Stimulated activated CD4-positive, alpha-beta T cell treated with anti-CD3 and anti-CD28 coated beads, Interleukin-1b, Interleukin-23, amount 100 ng/mL, for 4 hours (primary cell): Measurements from ENCODE around the gene COPRS.
A peak's percentile ranks its signal among the peaks of the same experiment; 100 is the strongest.
"Not testable (repeated sequence)": the region's sequence is repeated elsewhere in the genome, so short reads cannot be mapped to it uniquely, and the experiment has no call there.

ENCODE experiments used
- DNase-seq, 2 donors: peaks; one replicate each; pipeline ENCODE4 v3.0.0-alpha.2; 2020; ENCODE audit warnings: low read depth in 2 of 2

Gene COPRS

GRCh38 chr17:31845291-31845690 lies 13.8 kb downstream of the COPRS start:
- no peak for DNase-seq

DNA sequence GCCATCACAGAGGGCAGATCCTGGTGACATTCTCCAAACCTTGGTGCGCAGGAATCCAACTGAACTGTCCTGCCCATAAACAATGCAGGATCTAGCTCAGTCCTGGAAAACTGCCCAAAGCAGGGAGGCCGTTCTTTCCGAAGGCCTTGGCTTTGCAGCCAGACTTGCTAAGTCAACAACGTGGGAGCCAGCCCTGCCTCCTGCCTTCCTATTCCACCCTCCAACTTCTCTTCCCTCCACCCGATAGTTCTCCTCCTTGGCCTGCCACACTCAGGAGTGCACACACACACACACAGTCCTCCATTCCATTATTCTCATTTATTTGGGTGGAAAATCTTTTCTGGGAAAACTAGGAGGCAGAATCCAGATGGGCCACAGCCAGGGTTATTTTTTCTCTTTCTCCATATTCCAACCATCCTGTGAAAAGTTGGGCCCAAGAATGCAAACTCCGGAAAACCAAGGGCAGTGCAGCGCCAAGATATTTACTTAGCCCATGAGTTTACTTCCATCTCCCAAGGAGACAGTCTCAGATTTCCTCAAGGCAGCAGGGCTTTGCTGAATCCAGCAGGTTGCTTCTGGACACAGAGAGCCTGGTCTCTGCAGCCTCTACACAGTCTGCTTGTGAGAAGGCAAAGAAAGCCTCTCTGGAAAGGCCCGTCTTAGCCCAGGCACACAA lies 15.8 kb downstream of the COPRS start:
- DNase-seq, result no peak

- DNase-seq, result peak; percentile 29 to 52
Observed at GRCh38 chr17:31842195-31843069, 16.6 kb downstream of the COPRS start.

DNA sequence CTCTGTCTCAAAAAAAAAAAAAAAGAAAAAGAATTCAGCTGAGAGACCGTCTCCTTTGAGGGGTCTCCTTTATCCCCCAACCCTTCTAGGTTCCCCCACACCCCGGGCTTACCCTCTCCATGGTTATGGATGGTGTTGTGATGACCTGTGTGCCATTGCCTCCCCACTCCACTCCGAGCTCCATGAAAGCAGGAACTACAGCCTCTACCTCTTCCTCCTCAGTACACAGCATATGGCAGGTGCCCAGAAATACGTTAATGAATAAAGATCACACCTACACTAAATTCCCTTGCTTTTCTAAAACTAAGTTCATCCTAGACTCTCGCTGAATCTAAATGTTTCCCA lies 17.2 kb downstream of the COPRS start:
- no peak for DNase-seq

- DNase-seq, result no peak
Observed at GRCh38 chr17:31838636-31839225, 20.3 kb downstream of the COPRS start.

GRCh38 chr17:31835984-31836383 lies 23.1 kb downstream of the COPRS start:
- DNase-seq, result no peak

DNA sequence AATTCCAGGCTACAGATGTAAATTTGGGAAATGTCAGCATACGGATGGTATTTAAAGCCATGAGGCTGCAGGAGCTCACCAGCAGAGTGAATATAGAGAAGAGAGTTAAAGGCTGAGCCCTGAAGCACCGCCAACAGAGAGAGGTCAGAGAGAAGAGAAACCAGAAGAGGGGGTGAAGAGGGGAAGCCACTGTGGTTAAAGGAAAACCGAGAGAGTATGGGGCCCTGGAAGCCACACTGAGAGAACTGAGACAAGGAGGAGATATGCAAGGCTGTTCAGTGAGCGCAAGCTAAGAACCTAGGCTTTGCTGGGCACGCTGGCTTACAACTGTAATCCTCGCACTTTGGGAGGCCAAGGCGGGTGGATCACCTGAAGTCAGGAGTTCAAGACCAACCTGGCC lies 24.6 kb downstream of the COPRS start:
- DNase-seq, result no peak

GRCh38 chr17:31832746-31833145 lies 26.3 kb downstream of the COPRS start:
- DNase-seq, result no peak

GRCh38 chr17:31830971-31831858 lies 27.8 kb downstream of the COPRS start:
- DNase-seq, result no peak

- no peak for DNase-seq
Observed at GRCh38 chr17:31829649-31830048, 29.4 kb downstream of the COPRS start.

DNA sequence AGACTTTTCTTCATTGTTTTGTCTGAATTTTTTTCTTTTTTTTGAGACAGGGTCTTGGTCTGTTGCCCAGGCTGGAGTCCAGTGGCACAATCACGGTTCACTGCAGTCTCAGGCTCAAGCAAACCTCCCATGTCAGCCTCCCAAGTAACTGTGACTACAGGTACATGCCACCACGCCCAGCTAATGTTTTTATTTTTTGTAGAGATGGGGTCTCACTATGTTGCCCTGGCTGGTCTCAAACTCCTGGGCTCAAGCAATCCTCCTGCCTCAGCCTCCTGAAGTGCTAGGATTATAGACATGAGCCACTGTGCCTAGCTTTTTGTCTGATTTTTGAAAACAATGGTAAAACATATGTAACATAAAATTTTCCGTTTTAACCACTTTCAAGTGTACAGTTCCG lies 30.1 kb downstream of the COPRS start:
- DNase-seq, result not testable (repeated sequence)

- DNase-seq, result no peak
Observed at GRCh38 chr17:31825961-31826691, 32.9 kb downstream of the COPRS start.

DNA sequence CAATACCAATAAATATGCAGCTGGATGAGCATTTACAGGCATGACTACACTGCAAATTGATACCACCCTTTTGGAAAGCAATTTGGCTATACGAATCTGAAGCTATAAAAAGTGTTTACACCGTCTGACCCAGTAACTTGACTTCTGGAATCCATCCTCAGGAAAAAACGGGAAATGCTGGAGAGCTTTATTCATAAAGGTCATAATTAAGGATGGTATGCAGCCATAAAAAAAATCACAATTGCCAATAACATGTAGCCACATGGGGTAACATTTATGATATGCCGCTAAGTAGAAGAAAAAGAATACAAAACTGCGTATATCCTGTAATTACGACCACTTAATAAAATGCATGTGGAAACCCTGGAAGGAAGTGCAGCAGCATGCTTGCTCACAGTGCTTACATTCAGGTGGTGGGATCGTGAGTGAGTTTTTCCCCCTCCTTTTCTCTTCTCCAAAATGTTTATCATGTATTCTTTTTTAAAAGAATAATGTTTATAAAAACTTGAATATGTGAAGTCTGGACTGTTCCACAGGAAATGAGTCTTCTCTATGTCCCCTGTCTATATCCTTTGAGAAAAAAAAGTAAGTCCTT lies 34.2 kb downstream of the COPRS start:
- no peak for DNase-seq

DNA sequence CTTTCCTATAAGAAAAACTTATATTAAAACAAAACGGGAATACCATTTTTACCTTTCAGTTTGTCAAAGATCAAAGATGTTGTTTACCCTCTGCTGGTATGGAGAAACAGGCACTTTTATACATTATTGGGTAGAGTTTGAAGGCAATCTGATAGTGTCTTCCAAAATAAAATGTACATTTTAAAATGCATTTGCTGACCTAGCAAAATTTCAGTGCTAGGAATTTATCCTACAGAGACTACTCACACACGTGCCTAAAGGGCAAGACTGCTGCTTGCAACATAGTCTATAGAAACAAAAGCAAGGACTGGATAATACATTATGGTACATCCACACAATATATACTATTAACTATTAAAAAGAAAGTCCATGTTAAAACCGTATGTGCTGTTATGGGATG lies 36.0 kb downstream of the COPRS start:
- DNase-seq, result no peak

- no peak for DNase-seq
Observed at GRCh38 chr17:31820691-31821435, 38.2 kb downstream of the COPRS start.

DNA sequence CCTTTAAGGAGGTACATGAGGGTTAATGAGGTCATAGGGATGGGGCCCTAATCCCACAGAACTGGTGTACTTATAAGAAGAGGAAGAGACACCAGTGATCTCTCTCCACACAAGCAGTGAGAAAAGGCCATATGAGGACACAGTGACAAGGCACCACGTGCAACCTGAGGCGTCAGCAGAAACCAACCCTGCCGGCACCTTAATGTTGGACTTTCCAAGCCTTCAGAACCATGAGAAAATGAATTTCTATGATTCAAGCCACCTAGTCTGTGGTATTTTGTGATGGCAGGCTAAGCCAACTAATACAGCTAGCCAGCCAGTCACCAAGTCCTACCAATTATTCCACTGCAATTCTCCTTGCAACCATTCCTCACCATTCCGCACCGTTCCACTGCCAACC lies 39.5 kb downstream of the COPRS start:
- DNase-seq, result no peak

DNA sequence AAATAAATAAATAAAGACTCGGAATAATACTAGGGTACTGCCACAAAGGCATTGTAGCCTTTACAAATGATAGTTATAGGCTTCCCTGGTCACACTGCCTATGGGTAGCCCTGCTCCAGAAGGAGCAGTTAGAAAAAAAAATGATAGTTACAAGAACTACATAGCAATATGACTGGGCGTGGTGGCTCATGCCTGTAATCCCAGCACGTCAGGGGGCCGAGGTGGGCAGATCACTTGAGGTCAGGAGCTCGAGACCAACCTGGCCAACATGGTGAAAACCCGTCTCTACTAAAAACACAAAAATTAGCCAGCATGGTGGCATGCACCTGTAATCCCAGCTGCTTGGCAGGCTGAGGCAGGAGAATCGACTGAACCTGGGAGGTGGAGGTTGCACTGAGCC lies 40.2 kb downstream of the COPRS start:
- DNase-seq, result not testable (repeated sequence)

GRCh38 chr17:31815212-31815730 lies 43.8 kb downstream of the COPRS start:
- DNase-seq, result no peak

DNA sequence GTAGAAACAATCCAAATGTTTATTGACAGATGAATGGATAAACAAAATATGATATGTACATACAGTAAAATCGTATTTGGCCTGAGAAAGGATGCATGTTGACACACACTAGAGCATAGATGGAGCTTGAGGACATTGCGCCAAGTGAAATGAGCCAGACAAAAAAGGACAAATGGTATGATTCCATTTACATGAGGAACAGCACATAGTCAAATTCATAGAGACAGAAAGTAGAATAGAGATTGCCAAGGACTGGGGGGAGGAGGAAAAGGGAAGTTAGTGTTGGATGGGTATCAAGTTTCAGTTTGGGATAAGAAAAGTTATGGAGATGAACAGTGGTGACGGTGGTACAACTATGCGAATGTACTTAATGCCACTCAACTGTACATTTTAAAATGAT lies 47.9 kb downstream of the COPRS start:
- no peak for DNase-seq

DNA sequence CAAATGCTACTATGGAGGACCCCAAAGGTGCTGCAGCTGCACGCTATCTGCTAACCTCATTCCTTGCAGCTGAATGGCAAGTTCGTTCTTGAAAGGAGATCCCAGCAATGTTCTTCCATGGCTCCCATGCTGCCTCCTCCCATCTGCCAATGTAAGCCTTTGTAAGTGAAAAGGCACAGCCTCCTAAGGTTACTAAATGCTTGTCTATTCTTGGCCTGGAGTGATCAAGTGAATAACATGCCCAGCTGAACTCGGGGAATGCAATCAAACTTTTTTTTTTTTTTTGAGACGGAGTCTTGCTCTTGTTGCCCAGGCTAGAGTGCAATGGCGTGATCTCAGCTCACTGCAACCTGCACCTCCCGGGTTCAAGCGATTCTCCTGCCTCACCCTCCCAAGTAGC lies 49.2 kb downstream of the COPRS start:
- DNase-seq, result not testable (repeated sequence)
